GM19372 (cell line): ENCODE data around the gene TTC28.
"Not testable (repeated sequence)": the region's sequence is repeated elsewhere in the genome, so short reads cannot be mapped to it uniquely, and the experiment has no call there.

Source experiments
- ATAC-seq: cut with Tn5 transposase; IDR thresholded peaks from one replicate; pipeline ENCODE4 v1.9.1; 2021; ENCODE audit warnings: mild to moderate bottlenecking, low read depth, moderate library complexity; ENCODE audit not compliant: unreplicated experiment

The TTC28 gene

DNA sequence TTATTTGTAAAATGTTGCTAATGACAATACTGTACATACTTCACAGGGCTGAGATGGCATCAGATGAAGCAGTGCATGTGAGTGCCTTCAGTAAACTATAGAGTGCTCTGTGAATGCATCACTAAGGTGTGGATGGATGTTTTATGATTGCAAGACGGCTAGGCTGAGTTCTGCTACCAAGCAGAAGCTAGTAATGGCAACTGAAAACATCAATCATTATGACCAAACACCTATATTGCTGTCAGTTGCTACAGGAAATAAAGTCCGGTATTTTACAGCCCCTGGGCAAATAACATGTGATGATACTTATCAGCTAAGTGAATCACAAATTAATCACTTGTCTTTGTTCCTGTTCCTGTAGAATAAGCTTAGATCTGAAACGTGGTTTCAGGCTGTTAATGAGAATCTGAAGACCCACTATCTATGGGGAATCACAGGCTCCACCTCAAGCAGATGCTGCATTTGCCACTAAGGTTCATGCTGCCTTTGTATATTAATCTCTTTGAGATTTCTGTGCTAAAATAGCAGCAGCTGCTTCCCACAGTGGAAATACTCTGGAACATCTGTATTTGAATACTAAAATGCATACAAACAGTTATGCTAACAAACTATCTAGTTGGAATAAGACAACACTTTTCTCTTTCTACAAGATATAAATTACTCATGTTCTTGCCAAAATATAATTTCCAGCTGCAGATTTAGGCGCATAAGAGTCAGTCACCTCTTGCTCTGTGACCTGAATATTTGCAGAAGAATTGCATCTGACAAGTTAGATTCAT, 506.6 kb downstream of the TTC28 start:
- no peak for ATAC-seq

DNA sequence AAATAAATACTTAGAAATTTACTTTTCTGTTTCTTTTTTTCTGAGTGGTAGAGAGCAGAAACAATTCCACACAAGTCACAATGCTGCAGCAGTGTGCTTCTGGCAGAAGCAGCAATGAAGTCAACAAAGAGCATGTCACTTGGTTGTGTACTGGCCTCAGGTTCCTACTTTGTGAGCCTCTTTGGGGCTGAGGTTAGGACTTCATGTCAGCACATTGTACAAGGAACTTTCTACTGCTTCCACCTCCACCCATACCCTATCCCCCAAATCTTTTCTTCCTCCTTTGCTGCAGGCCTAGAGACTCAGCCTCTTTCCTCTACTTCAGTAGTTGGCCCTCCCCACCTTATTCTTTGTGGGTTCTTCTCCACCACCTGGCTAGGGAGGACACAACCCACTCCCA, 507.9 kb downstream of the TTC28 start:
- no peak for ATAC-seq

DNA sequence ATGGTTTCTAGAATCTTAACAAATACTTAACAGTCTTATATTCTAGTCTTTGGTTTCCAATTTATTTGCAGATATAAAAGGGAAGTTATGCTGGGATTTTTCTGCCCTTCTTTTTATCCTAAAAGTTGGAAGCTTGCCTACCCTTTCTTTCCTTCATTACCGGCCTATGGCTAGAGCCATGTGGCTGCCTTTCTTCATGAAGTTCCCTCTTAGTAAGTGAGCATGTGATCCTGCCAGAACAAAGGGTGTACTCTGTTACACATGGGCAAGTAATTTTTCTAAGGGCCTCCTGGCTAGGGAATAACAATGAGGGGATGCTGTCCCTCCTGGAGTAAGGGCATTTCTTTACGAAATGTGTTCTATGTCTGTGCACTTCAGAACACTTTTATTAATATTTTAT, 508.5 kb downstream of the TTC28 start:
- no peak for ATAC-seq

DNA sequence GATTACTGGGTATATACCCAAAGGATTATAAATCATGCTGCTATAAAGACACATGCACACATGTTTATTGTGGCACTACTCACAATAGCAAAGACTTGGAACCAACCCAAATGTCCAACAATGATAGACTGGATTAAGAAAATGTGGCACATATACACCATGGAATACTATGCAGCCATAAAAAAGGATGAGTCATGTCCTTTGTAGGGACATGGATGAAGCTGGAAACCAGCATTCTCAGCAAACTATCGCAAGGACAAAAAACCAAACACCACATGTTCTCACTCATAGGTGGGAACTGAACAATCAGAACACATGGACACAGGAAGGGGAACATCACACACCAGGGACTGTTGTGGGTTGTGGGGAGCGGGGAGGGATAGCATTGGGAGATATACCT, 510.3 kb downstream of the TTC28 start:
- ATAC-seq = not testable (repeated sequence)

DNA sequence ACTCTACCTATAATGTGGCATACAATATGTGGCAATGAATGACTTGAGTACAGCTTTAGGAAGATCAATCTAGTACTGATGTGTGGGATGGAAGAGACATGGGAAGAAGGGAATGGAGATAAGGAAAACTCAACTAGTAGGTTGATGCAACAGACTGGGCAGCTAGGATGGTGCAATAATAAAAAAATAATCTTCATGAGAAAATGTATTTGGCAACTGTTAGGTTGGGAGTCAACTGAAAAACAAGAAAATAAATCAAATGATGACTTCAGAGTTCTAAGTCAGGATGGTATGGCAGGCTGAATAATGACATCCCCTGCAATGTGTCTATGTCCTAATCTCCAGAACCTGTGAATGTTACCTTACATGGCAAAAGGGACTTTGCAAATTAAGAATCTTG, 523.8 kb downstream of the TTC28 start:
- ATAC-seq = no peak

DNA sequence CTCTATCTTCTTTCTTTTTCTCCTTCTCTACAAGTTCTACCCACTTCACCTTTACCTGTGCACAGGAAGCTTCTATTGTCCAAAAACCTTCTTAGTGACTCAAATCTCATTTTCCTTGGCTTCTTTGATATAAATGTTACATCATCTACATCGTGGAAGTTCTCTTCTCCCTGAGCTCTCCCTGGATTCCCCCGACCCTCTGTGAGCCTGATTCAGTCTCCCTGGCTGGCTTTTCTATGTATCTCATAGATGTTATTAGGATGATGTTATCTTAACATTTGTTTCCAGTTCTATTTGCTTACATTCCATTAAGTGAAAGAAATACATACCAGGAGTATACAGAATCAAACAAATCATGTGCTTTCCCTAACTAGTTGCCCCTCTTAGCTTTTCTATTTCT, 524.8 kb downstream of the TTC28 start:
- ATAC-seq = no peak

DNA sequence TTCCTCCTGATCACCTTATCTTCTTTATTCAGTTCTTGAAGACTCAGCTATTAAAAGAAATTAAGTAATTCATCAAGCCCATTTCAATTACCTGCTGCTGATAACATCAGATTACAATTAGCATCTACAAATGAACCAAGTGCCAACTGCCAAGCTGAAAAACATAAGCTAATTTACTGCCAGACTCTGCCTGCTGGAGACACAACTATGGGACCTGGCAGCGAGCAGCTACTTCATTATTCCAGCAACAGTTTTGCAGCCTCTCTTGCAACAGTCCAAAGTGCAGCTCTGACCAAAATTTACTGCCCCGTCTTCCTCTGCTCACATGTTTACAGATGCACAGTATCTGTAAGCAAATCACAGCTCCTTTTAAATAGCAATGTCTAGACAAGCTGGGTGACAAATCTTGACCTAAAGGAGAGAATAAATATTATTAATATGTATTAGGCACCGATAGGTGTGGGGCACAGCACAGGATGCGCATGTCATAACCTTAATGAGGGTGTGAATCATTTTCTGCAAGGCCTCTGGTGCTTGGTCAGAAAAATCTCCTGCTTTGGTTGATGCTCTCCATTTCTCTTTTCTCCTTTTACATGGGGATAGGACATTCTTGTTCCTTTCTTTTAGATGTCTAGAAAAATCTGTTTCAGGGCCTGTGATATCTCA, 528.4 kb downstream of the TTC28 start:
- no peak for ATAC-seq

DNA sequence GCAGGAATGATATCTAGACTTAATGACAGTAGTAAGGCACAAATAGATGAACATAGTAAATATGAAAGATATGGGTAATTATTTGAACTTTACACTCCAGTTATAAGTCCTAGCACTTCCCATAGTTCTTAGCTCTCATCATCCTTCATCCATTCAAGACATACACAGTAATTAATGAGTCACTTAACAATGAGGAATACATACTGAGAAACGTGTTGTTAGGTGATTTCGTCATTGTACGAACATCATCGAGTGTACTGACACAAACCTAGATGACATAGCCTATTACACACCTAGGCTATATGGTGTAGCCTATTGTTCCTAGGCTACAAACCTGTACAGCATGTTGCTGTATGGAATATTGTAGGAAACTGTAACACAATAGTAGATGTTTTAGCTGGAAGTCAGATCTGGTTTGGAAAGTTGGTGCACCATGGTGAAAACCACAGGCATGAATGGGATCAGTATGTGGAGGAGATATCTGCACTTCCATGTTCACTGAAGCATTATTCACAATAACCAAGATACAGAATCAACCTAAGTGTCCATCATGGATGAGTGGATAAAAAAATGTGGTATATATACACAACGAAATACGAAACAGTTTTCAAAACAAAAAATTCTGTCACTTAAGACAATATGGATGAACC, 530.7 kb downstream of the TTC28 start:
- ATAC-seq = no peak

DNA sequence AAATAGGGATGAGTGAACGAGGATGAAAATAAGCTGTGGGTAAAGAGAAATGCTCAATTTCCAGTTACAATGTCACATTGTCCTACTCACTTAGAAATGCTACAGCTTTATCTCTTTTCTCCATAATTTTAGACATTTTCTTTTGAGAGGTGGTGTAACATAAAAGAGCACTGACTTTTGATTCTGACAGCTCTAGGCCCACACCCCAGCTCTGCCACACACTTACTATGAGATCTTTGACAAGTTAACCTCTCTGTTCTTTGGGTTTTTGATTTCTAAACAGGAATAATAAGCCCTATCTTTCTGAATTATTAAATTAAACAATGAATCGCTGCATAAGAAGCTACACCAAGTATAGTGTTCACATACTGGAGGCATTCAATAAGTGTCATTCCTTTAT, 532.2 kb downstream of the TTC28 start:
- no peak for ATAC-seq

DNA sequence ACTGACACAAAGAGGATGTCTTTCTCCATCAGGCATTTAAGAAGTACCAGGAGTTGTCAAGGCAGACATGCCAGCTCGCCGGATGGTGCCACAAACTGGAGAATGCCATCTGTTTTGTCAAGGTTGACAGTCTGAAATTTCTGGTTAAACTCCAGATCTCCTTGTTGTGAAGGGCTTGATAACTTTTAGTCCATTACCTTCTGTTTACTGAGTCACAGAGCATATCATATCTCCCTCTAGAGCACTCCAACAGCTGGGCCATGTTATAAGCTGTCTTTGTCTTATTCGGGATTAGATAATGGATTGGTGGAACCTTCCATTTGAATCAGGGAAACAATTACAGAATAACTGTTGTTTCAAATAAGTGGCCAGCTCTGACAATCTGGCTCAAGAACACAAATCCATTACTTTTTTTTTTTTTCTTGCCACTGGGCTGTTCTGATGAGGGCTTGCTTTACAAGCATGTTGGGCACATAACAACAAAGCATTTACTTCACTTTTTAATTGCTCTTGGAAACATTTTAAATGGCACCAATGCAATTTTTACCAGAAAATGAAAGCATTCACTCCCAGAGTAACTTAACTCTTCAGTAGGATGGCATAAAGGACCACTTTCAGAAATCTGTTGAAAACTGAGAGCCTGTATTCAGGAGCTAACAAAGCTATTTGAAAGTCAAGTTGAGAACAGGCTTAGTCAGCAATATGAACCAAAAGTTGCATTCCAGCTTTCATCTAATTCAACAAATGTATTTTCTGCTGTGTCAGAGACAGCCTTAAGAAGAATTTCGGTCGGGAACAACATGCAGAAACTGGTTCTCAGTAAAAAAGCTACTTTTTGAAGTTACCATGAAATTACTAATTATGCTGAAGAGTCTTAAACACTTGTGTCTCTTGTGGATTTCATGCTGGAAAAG, 533.0 kb downstream of the TTC28 start:
- ATAC-seq = no peak

DNA sequence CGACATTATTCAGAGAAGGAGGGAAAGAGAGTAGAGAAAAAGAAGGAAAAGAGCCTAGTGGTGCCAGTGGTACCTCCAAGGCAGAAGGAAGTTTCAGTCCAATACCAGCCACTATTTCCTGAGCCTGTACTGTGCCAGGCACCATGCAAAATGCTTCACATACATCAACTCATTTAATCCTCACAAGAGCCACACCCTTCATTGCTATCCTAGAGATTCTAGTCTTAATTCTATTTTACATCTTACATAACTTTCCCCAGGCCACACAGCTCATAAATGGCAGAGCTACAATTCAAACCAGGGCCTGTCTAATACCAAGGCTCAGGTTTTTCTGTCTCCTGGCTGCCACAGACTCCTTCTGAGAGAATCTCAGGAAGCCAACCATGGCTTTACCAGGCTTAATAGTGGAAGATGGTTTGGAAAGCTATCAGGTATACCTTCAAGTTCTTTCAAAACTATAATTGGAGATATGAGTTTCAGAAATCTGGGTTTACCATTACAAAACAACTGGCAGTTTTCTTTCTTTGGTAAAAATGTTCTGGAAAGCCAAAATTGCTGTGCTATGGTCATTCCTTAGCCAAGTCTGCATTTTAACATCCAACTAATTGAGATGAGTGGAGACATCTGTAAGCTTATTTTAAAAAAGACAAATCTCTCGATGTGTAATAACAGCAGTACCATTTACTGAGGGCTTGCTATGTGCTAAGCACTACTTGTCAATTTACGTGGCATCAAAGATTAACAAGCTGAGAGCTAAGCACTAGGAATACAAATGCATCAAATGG, 535.5 kb downstream of the TTC28 start:
- ATAC-seq = no peak

DNA sequence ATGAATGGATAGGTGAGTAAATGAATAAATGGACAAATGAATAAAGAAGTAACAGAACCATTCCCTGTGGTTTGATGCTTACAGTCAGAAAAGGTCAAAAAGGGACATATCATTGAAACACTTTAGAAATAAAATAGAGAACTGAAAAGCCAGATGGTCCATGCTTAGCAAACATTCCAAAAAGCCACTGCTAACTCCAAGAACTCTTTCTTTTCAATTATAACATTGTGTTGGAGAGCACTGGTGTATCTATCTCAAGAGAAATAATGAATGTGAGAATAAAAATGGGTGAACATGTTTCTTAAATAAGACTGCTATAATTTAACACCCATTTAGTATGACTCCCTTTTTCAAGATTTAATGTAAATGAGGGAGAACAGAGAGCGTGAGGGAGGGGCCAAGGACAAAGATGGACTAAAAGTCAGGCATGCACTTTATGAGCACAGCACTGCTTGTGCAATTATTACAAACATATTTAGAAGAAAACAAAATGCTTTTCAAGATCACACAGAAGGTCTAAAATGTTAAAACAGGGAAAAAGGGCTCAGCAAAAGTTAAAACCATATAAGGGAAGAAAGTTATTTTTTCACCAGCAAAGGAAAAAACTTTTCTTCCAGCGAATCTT, 536.3 kb downstream of the TTC28 start:
- ATAC-seq = no peak

DNA sequence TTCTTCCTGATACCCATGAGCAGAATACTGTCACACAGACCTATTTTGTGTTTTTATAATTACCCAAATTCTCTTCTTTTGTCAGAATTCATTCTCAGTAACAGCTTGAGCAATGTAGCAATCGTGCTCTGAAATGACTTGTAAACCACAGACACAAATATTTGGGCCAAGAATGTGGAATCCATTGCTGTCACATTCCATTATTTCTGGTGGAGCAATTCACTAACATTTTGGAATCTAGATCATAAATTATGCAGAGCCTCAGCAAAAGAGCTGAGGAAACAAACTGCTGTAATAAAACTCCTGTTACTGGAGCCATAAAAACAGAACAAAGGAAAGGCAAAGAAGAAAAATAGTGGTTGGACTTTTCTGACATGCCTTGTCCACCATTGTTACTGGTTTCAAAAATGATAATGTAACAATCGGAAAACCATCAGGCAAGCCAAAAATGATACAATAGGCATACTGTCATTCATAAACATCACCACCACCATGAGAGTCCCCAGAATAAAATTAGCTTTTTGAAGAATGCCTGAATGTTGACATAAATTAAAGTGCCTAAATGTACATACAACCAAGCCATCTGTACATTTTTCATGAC, 537.2 kb downstream of the TTC28 start:
- ATAC-seq = no peak

DNA sequence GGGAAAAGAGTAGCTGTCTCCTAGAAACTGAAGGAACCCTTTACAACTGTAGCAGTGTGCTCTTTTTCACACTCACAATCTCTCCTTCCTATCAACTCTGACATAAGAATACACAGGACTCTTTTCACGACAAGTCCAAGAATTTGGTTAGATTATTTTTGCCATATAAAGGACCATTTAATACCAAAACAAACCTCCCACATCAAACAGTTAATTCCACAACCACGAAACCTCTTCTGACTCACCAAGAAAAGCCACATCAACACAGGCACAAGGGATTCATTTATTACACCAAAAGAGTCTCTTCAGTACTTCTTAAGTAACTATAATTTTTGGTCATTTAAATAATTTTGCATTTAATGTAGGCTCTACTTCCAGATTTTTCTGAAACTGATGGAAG, 538.0 kb downstream of the TTC28 start:
- ATAC-seq = no peak

DNA sequence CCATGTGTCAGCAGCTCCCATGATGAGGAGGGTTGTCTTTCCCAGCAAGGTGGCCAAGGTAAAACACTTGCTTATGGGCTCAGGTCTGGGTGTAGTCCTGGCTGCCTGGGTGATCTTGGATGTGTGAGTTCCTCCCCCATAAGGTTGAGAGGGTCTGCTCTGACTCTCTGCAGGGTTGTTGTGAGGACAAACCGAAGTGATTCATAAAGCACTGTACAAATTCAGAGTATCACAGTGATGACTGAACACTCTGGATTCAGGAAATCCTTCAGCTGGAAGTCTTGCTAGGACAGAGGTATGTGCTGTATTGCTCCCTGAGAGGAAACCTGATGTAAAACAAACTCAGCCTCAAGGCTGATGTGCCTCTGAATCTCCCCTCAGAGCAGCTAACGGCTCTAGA, 539.7 kb downstream of the TTC28 start:
- no peak for ATAC-seq

DNA sequence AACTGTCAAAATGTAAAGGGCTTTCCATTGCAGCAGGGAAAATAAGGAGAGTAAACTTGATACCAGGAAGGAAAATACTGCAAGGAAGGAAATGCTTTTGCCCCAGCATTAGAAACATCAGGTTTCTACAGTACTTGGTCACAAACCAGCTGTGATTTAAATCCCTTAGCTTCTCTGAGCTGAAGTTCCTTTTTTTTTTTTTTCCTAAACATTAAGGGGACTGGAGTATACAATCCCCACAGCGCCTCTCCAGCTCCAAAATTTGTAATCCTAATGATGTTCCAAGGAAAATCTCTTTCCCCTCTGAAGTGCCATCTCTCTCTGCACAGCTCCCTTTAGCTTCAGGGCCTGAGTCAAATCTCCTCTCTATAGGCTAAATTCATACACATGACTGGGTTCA, 540.1 kb downstream of the TTC28 start:
- no peak for ATAC-seq

DNA sequence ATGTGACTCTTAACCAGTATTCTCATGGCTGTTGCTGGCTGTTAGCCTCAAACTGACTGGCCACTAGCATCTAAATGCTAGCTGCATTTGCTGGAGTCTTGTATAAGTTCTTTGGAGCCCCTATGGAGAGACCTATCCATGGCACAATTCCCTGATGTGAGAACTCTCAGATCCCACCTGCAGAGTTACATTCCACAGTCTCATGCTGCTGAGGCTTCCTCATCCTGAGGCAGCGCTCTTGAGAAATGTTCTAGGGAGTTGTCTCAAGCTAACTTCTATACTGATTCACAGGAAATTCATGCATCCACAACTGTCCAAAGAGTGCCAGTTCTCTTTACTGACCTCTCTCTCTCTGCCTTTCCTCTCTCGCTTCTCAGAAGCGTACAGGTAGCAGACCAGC, 542.6 kb downstream of the TTC28 start:
- no peak for ATAC-seq

DNA sequence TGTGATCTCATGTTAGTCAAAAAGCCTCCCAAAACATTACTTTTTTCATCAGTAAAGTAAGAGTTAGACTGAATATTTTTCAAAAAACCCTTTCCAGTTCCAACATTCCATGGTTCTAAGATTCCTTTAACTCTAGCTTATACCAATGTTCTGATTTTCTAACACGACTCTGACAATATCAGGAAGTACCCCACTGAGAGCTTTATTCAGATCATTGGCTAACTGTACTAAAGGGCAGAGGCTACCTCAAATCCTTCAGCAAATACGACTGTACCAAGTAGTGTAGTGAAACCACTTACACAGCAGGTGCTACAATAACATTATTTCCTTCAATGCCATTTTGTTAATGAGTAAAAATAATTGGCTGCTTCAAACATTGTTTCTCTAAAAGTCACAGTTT, 547.2 kb downstream of the TTC28 start:
- ATAC-seq = no peak

DNA sequence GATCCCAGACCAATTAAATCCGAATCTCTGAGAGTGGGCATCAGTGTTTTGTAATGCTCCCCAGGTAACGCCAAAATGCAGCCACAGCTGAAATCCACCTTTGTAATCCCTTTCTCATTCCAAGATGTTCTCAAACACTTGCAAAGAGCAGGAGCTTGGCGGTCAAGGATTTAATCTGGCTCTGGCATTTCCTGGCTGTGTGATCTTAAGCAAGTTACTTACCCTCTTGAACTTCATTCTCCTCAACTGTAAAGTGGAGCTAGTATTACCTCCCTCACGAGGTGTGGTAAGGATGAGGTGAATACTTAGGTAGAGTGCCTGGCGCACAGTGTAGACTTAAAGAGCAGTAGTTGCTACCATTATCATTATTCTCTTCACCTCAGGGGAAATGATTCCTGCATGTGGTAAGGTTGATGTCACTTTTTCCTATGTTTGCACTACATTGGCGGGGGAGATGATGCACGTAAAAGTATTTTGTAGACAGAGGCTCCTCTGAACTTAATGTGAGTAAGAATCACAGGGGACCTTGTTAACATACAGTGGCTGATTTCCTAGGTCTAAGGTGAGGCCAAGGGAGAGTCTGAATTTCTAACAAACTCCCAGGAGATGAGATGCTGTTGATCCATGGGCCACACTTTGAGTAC, 550.2 kb downstream of the TTC28 start:
- ATAC-seq = no peak
